PC-9 (cell line): Measurements from ENCODE around the gene SH3BP4. TPM values are rescaled to one million over a fixed set of nuclear protein-coding genes. Genes with fewer than 3 reads are reported as not detected.

Experiments
- BruUV-seq: library from RNA; stranded (reverse); fragments of 400-500 nt; replicated peaks from 2 replicates; lab custom pipeline; 2021; lab: Mats Ljungman, UMichigan
- CTCF ChIA-PET: fragments of 300-600 bp; sonication (Branson Sonifier 250); formaldehyde crosslinking; loops from one replicate; lab custom pipeline; 2022; ENCODE audit warnings: antibody characterized with exemption; lab: Charles Lee
- POLR2A ChIA-PET: fragments of 300-600 bp; sonication (Branson Sonifier 250); formaldehyde crosslinking; loops from one replicate; lab custom pipeline; 2022; ENCODE audit warnings: antibody characterized with exemption; ENCODE audit not compliant: unreplicated experiment; lab: Charles Lee
- DNase-seq, 2 experiments: peaks; one replicate each; pipeline versions ENCODE4 v3.0.0 to v3.0.0-alpha.2; 2015 to 2022; ENCODE audit warnings: mixed read lengths in 1 of 2
- H2AFZ ChIP-seq: fragments of 200-600 bp; sonication (generic); 2 replicates; pipeline ENCODE4 v1.8.1; 2017; ENCODE audit warnings: antibody characterized with exemption
- H3F3A ChIP-seq: fragments of 200-600 bp; sonication (generic); 2 replicates; pipeline ENCODE4 v1.8.1; 2017; ENCODE audit warnings: antibody characterized with exemption, mild to moderate bottlenecking, low read depth; ENCODE audit not compliant: insufficient read depth
- H3K27ac ChIP-seq: fragments of 200-600 bp; sonication (generic); 2 replicates; pipeline ENCODE4 v1.6.1; 2016; ENCODE audit warnings: mixed run types
- H3K27me3 ChIP-seq: fragments of 200-600 bp; sonication (generic); 2 replicates; pipeline ENCODE4 v1.6.1; 2016; ENCODE audit warnings: low read depth, mixed run types; ENCODE audit not compliant: insufficient read depth
- H3K36me3 ChIP-seq: fragments of 200-600 bp; sonication (generic); 2 replicates; pipeline ENCODE4 v1.6.1; 2016; ENCODE audit warnings: low read depth, mixed run types
- H3K4me1 ChIP-seq: fragments of 200-600 bp; sonication (generic); replicated peaks from 2 replicates; pipeline ENCODE4 v1.6.1; 2016; ENCODE audit warnings: mixed run types; ENCODE audit not compliant: insufficient read depth
- H3K4me2 ChIP-seq: fragments of 200-600 bp; sonication (generic); 2 replicates; pipeline ENCODE4 v1.6.1; 2017; ENCODE audit warnings: mixed run types
- H3K4me3 ChIP-seq: fragments of 200-600 bp; sonication (generic); 2 replicates; pipeline ENCODE4 v1.6.1; 2016; ENCODE audit warnings: mixed run types
- H3K79me2 ChIP-seq: fragments of 200-600 bp; sonication (generic); 2 replicates; pipeline ENCODE4 v1.6.1; 2017; ENCODE audit warnings: low read depth, mixed run types
- H3K9me2 ChIP-seq: fragments of 200-600 bp; sonication (generic); 2 replicates; pipeline ENCODE4 v1.8.1; 2017; ENCODE audit warnings: mild to moderate bottlenecking; ENCODE audit not compliant: insufficient read depth
- H3K9me3 ChIP-seq: fragments of 200-600 bp; sonication (generic); 2 replicates; pipeline ENCODE4 v1.8.1; 2016; ENCODE audit warnings: low read depth; ENCODE audit not compliant: insufficient read depth
- H4K20me1 ChIP-seq: fragments of 200-600 bp; sonication (generic); 2 replicates; pipeline ENCODE4 v1.8.1; 2017; ENCODE audit not compliant: insufficient read depth
- EZH2 ChIP-seq: fragments of 200-600 bp; sonication (generic); IDR thresholded peaks from 2 replicates; pipeline ENCODE4 v1.8.0; 2017; ENCODE audit warnings: antibody characterized with exemption, low read depth
- intact Hi-C: fragments of 100-400 bp; cut with micrococcal nuclease; formaldehyde crosslinking; loops from one replicate; pipeline ENCODE4 v1.10.0; 2022; ENCODE audit not compliant: unreplicated experiment
- total RNA-seq: library from RNA; stranded (reverse); gene quantifications from 2 replicates; pipeline ENCODE4 v1.2.3, GENCODE V29; 2021
- TF ChIP-seq, protein P1 (sequence below): fragments of 200-600 bp; sonication (generic); conservative IDR thresholded peaks from 2 replicates; pipeline ENCODE4 v1.6.1; 2017; ENCODE audit warnings: mixed run types, antibody characterized with exemption, mild to moderate bottlenecking, moderate library complexity

SH3BP4 gene
- total RNA-seq, 1 experiment from 2014 or later: 131 TPM

DNA sequence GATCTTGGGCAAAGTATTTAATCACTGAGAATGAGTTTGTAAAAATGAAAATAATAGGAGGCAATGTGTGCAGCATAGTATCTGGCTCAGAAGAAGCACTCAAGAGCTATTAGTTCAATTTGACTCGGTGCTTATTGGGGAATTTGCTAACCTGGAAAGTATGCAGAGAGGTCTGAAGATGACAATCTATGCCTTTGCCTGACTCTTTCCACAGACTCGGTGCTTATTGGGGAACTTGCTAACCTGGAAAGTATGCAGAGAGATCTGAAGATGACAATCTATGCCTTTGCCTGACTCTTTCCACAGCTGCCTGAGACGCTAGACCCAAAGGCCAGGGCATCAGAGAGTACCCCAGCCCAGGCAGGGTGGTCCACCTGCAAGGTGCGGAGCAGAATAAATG is 12.2 kb upstream of the SH3BP4 start:
- Histone ChIP-seq H3K9me2 (no peaks in the 10 kb centered on the region), H3K27ac (no peak overlapping the region), H3K9me3 (peaks cover 7% of the 10 kb centered on the region; the same call in 1 of the 2 replicates), H4K20me1 (no peaks in the 10 kb centered on the region), H3K36me3 (no peaks in the 10 kb centered on the region), H3K4me3 (no peak overlapping the region), H3K79me2 (no peaks in the 10 kb centered on the region), H3K4me2 (no peak overlapping the region), H3F3A (no peaks in the 10 kb centered on the region), H3K27me3 (no peaks in the 10 kb centered on the region), H2AFZ (no peak overlapping the region), H3K4me1 (no peaks in the 10 kb centered on the region)
- TF ChIP-seq, protein P1, sequence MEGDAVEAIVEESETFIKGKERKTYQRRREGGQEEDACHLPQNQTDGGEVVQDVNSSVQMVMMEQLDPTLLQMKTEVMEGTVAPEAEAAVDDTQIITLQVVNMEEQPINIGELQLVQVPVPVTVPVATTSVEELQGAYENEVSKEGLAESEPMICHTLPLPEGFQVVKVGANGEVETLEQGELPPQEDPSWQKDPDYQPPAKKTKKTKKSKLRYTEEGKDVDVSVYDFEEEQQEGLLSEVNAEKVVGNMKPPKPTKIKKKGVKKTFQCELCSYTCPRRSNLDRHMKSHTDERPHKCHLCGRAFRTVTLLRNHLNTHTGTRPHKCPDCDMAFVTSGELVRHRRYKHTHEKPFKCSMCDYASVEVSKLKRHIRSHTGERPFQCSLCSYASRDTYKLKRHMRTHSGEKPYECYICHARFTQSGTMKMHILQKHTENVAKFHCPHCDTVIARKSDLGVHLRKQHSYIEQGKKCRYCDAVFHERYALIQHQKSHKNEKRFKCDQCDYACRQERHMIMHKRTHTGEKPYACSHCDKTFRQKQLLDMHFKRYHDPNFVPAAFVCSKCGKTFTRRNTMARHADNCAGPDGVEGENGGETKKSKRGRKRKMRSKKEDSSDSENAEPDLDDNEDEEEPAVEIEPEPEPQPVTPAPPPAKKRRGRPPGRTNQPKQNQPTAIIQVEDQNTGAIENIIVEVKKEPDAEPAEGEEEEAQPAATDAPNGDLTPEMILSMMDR: no peak
- TF ChIP-seq EZH2: no peak
- intact Hi-C loops: no loop called here
- no peak for DNase-seq
- POLR2A ChIA-PET: interaction anchor here (0.5 to 0.6 kb wide), 2 partner anchors 28 to 353 kb away, joined by 3 read pairs; no protein-coding TSS in a partner anchor
- no TSS peak for BruUV-seq
- CTCF ChIA-PET: interaction anchor here (0.6 kb wide), 1 partner anchor 402 kb away, joined by 3 read pairs; no protein-coding TSS in a partner anchor

DNA sequence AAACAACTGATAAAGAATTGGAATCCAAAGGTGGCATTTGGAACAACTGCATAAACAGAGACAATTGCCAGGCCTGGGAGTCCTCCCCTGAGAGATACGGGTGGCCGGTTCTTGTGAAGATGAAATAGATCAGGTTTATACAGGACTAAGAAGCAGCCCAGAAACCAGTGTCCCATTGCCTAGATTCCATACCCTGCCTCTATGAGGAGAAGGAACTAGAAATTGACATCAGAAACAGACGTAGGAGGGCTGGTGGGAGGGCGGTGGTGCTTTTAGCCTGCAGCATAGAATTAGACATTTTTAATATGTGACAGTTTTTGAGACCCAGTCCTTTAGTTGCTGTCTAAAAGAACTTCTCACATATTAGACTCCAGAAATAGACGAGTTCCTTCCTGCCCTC is 11.8 kb upstream of the SH3BP4 start:
- H3K9me3 ChIP-seq: peaks cover 7% of the 10 kb centered on the region; the same call in 1 of the 2 replicates
- H3K36me3 ChIP-seq: no peaks in the 10 kb centered on the region
- H3K4me3 ChIP-seq: no peak overlapping the region
- no peaks in the 10 kb centered on the region for H3K9me2 ChIP-seq
- H2AFZ ChIP-seq: no peak overlapping the region
- intact Hi-C loops: no loop called here
- ChIA-PET POLR2A (interaction anchor here (0.6 kb wide), 1 partner anchor 29 kb away, joined by 3 read pairs; no protein-coding TSS in a partner anchor), CTCF (no interaction called here)
- DNase-seq: no peak
- H3K4me1 ChIP-seq: no peaks in the 10 kb centered on the region
- H3K4me2 ChIP-seq: no peak overlapping the region
- no peaks in the 10 kb centered on the region for H4K20me1 ChIP-seq
- no TSS peak for BruUV-seq
- no peaks in the 10 kb centered on the region for H3K27me3 ChIP-seq
- no peaks in the 10 kb centered on the region for H3F3A ChIP-seq
- no peak overlapping the region for H3K27ac ChIP-seq
- TF ChIP-seq, protein P1: no peak
- no peak for TF ChIP-seq EZH2
- no peaks in the 10 kb centered on the region for H3K79me2 ChIP-seq

DNA sequence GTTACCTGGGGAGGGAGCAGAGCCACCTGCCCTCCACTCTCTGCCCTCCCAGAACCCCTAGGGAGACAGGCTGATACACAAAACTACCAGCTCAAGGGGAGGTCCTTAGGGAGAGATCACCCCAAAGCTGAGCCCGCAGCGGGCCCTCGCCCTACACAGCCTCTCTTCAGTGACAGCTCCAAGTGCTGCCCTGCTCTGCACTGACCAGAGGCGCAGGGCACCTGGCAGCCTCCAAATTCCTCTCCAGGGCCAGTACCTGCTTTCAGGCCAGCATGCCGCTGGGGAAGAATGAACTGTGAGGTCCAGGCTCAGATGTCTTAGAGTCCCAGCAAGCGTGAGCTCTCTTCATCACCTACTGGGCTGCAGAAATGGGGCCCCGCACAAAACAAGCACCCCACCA is 11.3 kb upstream of the SH3BP4 start:
- no peaks in the 10 kb centered on the region for H3K4me1 ChIP-seq
- no peaks in the 10 kb centered on the region for H3K79me2 ChIP-seq
- H4K20me1 ChIP-seq: no peaks in the 10 kb centered on the region
- no peak for DNase-seq
- BruUV-seq: no TSS peak
- H3K36me3 ChIP-seq: no peaks in the 10 kb centered on the region
- intact Hi-C loops: no loop called here
- no peak overlapping the region for H3K4me2 ChIP-seq
- no peak overlapping the region for H3K27ac ChIP-seq
- H3K4me3 ChIP-seq: no peak overlapping the region
- no peaks in the 10 kb centered on the region for H3F3A ChIP-seq
- ChIA-PET POLR2A (no interaction called here), CTCF (no interaction called here)
- TF ChIP-seq EZH2: no peak
- TF ChIP-seq, protein P1: no peak
- no peaks in the 10 kb centered on the region for H3K27me3 ChIP-seq
- no peaks in the 10 kb centered on the region for H3K9me2 ChIP-seq
- H3K9me3 ChIP-seq: peaks cover 7% of the 10 kb centered on the region; the same call in 1 of the 2 replicates
- no peak overlapping the region for H2AFZ ChIP-seq
